Endothelial cell of umbilical vein (primary cell): ENCODE results near the gene TEKTIP1. TPM values are rescaled to one million over a fixed set of nuclear protein-coding genes. Genes with fewer than 3 reads are reported as not detected.

Experiments
- BruUV-seq: library from RNA; stranded (reverse); fragments of 400-500 nt; replicated peaks from 2 replicates; lab custom pipeline; 2021; lab: Mats Ljungman, UMichigan
- CTCF ChIA-PET: fragments of 300-600, 350-600 bp; sonication (Branson Sonifier 250); formaldehyde crosslinking; loops from one replicate; lab custom pipeline; 2021; ENCODE audit warnings: antibody characterized with exemption, inconsistent platforms; lab: Charles Lee
- POLR2A ChIA-PET: fragments of 300-600, 350-600 bp; sonication (Branson Sonifier 250); formaldehyde crosslinking; loops from one replicate; lab custom pipeline; 2021; ENCODE audit warnings: antibody characterized with exemption, inconsistent platforms; lab: Charles Lee
- DNase-seq: peaks from one replicate; pipeline ENCODE4 v3.0.0-alpha.2; 2011; ENCODE audit warnings: low read depth, low spot score
- FAIRE-seq: peaks from 2 replicates; lab custom pipeline; 2011; peaks lifted over from hg19 to GRCh38; lab: Jason Lieb, UNC
- H2AFZ ChIP-seq: 2 replicates; pipeline ENCODE4 v1.6.0; 2012; ENCODE audit warnings: low read depth, low read length, control low read depth, inconsistent platforms
- H3K27ac ChIP-seq: 2 replicates; pipeline ENCODE4 v1.5.1; 2011; ENCODE audit warnings: low read depth, mild to moderate bottlenecking, control low read depth, low read length, moderate library complexity; ENCODE audit not compliant: insufficient read depth
- H3K27me3 ChIP-seq, 2 experiments: 2 replicates each; pipeline versions ENCODE4 v1.6.0 to v1.6.1; 2011; ENCODE audit warnings: low read length in 2 of 2, mixed read lengths in 1 of 2; ENCODE audit not compliant: control insufficient read depth in 2 of 2, insufficient read depth in 2 of 2
- H3K36me3 ChIP-seq, 2 experiments: 2 replicates in 1 of 2; 3 replicates in 1 of 2; pipeline ENCODE4 v1.5.1; 2011; ENCODE audit warnings: low read length in 2 of 2, mild to moderate bottlenecking in 1 of 2, moderate library complexity in 1 of 2; ENCODE audit not compliant: control insufficient read depth in 2 of 2, insufficient read depth in 2 of 2; ENCODE audit errors: extremely low read depth in 1 of 2
- H3K4me1 ChIP-seq: 3 replicates; pipeline ENCODE4 v1.5.1; 2011; ENCODE audit warnings: mild to moderate bottlenecking, low read length; ENCODE audit not compliant: control insufficient read depth, insufficient read depth; ENCODE audit errors: extremely low read depth
- H3K4me2 ChIP-seq: 2 replicates; pipeline ENCODE4 v1.6.1; 2011; ENCODE audit warnings: low read length, control low read depth, mixed read lengths; ENCODE audit not compliant: insufficient read depth
- H3K4me3 ChIP-seq, 3 experiments: fragments of 200-600 bp in 1 of 3; sonication (generic), shearing (Covaris generic) in 1 of 3; replicated peaks in 1 of 3; 2 replicates each; pipeline ENCODE4 v1.5.1; 2011 to 2016; ENCODE audit warnings: control low read depth in 3 of 3, low read length in 3 of 3, mild to moderate bottlenecking in 2 of 3, inconsistent platforms in 1 of 3, low read depth in 1 of 3, moderate library complexity in 1 of 3; ENCODE audit not compliant: insufficient read depth in 1 of 3
- H3K79me2 ChIP-seq: 2 replicates; pipeline ENCODE4 v1.6.0; 2012; ENCODE audit warnings: low read length, inconsistent platforms; ENCODE audit not compliant: control insufficient read depth, insufficient read depth
- H3K9ac ChIP-seq: replicated peaks from 2 replicates; pipeline ENCODE3; 2011; ENCODE audit warnings: low read length, control low read depth; ENCODE audit not compliant: insufficient read depth; ENCODE audit errors: extremely low read depth
- H3K9me1 ChIP-seq: replicated peaks from 3 replicates; pipeline ENCODE4 v1.6.0; 2011; ENCODE audit warnings: mild to moderate bottlenecking, low read length; ENCODE audit not compliant: control insufficient read depth, insufficient read depth; ENCODE audit errors: extremely low read depth
- H3K9me3 ChIP-seq: replicated peaks from 2 replicates; pipeline ENCODE4 v1.5.1; 2012; ENCODE audit warnings: low read length, inconsistent platforms; ENCODE audit not compliant: control insufficient read depth, insufficient read depth
- H4K20me1 ChIP-seq: replicated peaks from 2 replicates; pipeline ENCODE3; 2011; ENCODE audit warnings: mild to moderate bottlenecking, low read length; ENCODE audit not compliant: control insufficient read depth, insufficient read depth; ENCODE audit errors: extremely low read depth
- EZH2 ChIP-seq: IDR thresholded peaks from 2 replicates; pipeline ENCODE4 v1.6.1; 2012; ENCODE audit warnings: borderline replicate concordance, low read depth, mild to moderate bottlenecking, moderate library complexity, low read length, inconsistent platforms; ENCODE audit not compliant: severe bottlenecking
- FOS ChIP-seq: IDR thresholded peaks from 2 replicates; pipeline ENCODE4 v1.6.1; 2011; ENCODE audit warnings: mild to moderate bottlenecking, low read length, moderate library complexity, borderline replicate concordance; ENCODE audit not compliant: insufficient read depth
- JUN ChIP-seq: IDR thresholded peaks from 2 replicates; pipeline ENCODE4 v1.6.1; 2011; ENCODE audit warnings: borderline replicate concordance, low read depth; ENCODE audit not compliant: insufficient read length, insufficient read depth
- MYC ChIP-seq: IDR thresholded peaks from one replicate; pipeline ENCODE4 v1.6.1; 2011; ENCODE audit warnings: mild to moderate bottlenecking, low read depth, low read length
- POLR2AphosphoS5 ChIP-seq: IDR thresholded peaks from 2 replicates; pipeline ENCODE4 v1.6.1; 2012; ENCODE audit warnings: low read depth, mild to moderate bottlenecking, control low read depth, low read length, moderate library complexity; ENCODE audit not compliant: insufficient read depth
- dilution Hi-C: fragments of 300-500 bp; cut with MboI; formaldehyde crosslinking; loops from one replicate; pipeline ENCODE4 v1.15.0; 2019; ENCODE audit warnings: low sequenced_read_pairs; ENCODE audit not compliant: extremely low pct_ligation_motif_present
- intact Hi-C: fragments of 100-400 bp; cut with micrococcal nuclease; formaldehyde crosslinking; loops from one replicate; pipeline ENCODE4 v1.10.0; 2022
- polyA plus RNA-seq, 4 experiments: library from polyadenylated mRNA; depleted of rRNA in 3 of 4; stranded (reverse) in 3 of 4; unstranded in 1 of 4; fragments of >200 nt; gene quantifications; 2 replicates each; pipeline versions ENCODE4 v1.2.1 to v1.2.3, GENCODE V29; 2011 to 2012; ENCODE audit warnings: missing spikeins in 1 of 4
- total RNA-seq: library from RNA; stranded (reverse); gene quantifications from 2 replicates; pipeline ENCODE4 v1.2.3, GENCODE V29; 2021
- TF ChIP-seq, protein P1 (sequence below): IDR thresholded peaks from 2 replicates; pipeline ENCODE4 v1.6.1; 2011; ENCODE audit not compliant: insufficient read depth, insufficient read length

Gene TEKTIP1
- total and polyA plus RNA-seq, 2 donors (not counting 3 experiments of a cell fraction or from before 2014, with no cell fraction given) = 0.73 TPM; not detected in 1

DNA sequence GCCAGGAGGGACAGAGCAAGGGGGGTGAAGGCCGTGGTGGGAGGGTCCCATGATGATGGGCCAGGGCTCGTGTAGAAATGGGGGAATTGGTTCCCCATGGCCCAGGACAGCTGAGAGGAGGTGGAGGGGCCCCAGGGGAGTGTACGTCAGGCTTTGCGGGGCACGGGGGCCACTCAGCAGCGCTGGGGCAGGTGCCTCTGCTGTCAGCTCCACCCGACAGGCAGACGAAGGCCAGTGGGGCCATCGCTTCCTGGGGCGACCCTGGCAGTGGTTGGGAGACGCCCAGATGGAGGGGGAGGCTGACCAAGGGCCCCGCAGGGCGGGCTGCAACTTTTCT is 1.9 kb upstream of the TEKTIP1 start:
- H3K4me2 ChIP-seq = no peak overlapping the region
- no peak for FAIRE-seq
- H3K9me3 ChIP-seq = no peaks in the 10 kb centered on the region
- no peaks in the 10 kb centered on the region for H3K79me2 ChIP-seq
- TF ChIP-seq JUN = no peak
- TF ChIP-seq, protein P1, sequence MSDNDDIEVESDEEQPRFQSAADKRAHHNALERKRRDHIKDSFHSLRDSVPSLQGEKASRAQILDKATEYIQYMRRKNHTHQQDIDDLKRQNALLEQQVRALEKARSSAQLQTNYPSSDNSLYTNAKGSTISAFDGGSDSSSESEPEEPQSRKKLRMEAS = no peak
- no peak for TF ChIP-seq POLR2AphosphoS5
- dilution Hi-C loops (no loop called here), intact Hi-C loops (no loop called here)
- no peaks in the 10 kb centered on the region for H3K27me3 ChIP-seq
- H2AFZ ChIP-seq = no peak overlapping the region
- no peaks in the 10 kb centered on the region for H4K20me1 ChIP-seq
- H3K9me1 ChIP-seq = no peaks in the 10 kb centered on the region
- no peak overlapping the region for H3K9ac ChIP-seq
- no peak for DNase-seq
- BruUV-seq = no TSS peak
- H3K36me3 ChIP-seq = peaks cover 3 to 32% of the 10 kb centered on the region in 2 experiments
- H3K4me3 ChIP-seq = no peak overlapping the region
- H3K27ac ChIP-seq = no peak overlapping the region
- H3K4me1 ChIP-seq = no peaks in the 10 kb centered on the region
- ChIA-PET CTCF (interaction anchor here (1.3 to 1.5 kb wide), 2 partner anchors 9 to 12 kb away, joined by 3 to 4 read pairs; no protein-coding TSS in a partner anchor), POLR2A (interaction anchor here (0.6 kb wide), 1 partner anchor 16 kb away, joined by 6 read pairs; no protein-coding TSS in a partner anchor)

DNA sequence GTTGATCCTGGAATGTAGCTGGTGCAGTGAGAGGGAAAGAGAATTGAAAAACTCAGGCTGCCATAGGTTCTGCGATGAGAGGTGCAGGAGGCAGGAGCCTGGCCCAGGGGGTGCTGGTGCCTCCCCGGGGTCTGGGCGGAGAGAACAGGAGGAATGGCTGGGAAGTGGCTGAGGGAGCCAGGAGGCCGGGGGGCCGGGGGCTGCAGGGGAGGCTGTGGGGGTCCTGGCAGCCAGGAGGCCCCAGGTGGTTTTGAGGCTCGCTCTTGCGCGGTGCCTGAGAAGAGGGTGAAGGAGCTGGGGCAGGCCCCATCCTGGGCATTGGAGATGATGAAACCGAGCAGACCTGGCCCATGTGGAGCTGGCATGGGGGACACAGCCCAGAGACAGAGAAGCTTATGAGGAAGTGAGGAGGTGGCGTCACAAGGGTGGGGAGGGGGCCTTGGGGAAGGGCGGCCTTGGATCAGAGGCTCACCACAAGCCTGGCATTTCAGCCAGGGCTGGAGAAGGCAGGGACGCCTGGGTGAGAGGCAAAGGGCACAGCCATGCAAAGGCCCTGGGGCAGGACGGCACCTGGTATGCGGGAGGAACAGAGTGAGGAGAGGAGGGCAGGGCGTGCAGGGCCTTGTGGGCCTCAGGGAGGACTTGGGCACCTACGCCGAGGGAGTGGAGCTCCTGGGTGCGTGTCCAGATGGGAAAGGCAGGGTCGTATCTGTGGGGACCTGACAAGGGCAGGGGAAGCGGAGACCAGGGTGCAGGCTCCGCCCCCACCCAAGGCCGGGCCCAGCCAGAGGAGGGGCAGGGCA is 1.3 kb upstream of the TEKTIP1 start:
- no peak overlapping the region for H3K27ac ChIP-seq
- H3K9me3 ChIP-seq = no peaks in the 10 kb centered on the region
- dilution Hi-C loops (no loop called here), intact Hi-C loops (no loop called here)
- FAIRE-seq (no peak), DNase-seq (no peak)
- H3K4me3 ChIP-seq = no peak overlapping the region
- no peak overlapping the region for H3K4me2 ChIP-seq
- POLR2A ChIA-PET = no interaction called here
- no peaks in the 10 kb centered on the region for H3K4me1 ChIP-seq
- H3K27me3 ChIP-seq = no peaks in the 10 kb centered on the region
- H3K9ac ChIP-seq = no peak overlapping the region
- no TSS peak for BruUV-seq
- no peaks in the 10 kb centered on the region for H3K9me1 ChIP-seq
- TF ChIP-seq MYC (no peak), EZH2 (no peak), FOS (no peak)
- no peaks in the 10 kb centered on the region for H4K20me1 ChIP-seq
- peaks cover 0 to 26% of the 10 kb centered on the region in 2 experiments for H3K36me3 ChIP-seq
- CTCF ChIA-PET = interaction anchor here (1.3 to 1.5 kb wide), 2 partner anchors 9 to 11 kb away, joined by 3 to 4 read pairs; no protein-coding TSS in a partner anchor
- H3K79me2 ChIP-seq = no peaks in the 10 kb centered on the region
- H2AFZ ChIP-seq = no peak overlapping the region
